G401.6 (cell line): ENCODE results near the gene RNF7.
"Not testable (repeated sequence)": the region's sequence is repeated elsewhere in the genome, so short reads cannot be mapped to it uniquely, and the experiment has no call there.

ENCODE experiments used
- FAIRE-seq: peaks from 2 replicates; lab custom pipeline; 2012; peaks lifted over from hg19 to GRCh38; lab: Jason Lieb, UNC

Gene RNF7

GRCh38 chr3:141735770-141736465 lies 2.2 kb upstream of the RNF7 start:
- no peak for FAIRE-seq

GRCh38 chr3:141737093-141737492 lies 1.0 kb upstream of the RNF7 start:
- FAIRE-seq: no peak

- FAIRE-seq: no peak
Measured at GRCh38 chr3:141737678-141738021, 448 bp upstream of the RNF7 start.

DNA sequence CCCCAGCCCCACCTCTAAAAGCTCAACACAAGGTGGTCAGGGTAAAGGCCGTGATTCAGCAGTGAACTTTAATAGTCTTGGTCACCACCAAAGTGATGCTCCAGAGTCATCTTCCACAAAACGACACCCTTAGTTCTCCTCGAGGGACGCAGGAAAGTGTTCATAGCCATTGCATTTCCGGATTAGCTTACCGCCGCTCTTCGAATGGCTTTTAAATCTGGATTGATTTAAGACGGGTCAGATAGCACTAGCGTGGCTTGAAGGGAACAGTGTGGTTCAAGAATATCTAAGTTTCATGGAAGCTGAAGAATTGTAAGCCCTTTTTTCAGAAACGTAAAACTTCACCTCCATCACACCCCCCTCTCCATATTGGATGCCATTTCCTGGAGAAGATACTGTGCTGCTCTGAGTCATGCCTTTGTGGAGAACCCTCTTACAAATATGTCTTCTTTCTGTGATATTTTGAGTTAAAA lies 829 bp downstream of the RNF7 start:
- FAIRE-seq: no peak

GRCh38 chr3:141739731-141740130 lies 1.6 kb downstream of the RNF7 start:
- no peak for FAIRE-seq

DNA sequence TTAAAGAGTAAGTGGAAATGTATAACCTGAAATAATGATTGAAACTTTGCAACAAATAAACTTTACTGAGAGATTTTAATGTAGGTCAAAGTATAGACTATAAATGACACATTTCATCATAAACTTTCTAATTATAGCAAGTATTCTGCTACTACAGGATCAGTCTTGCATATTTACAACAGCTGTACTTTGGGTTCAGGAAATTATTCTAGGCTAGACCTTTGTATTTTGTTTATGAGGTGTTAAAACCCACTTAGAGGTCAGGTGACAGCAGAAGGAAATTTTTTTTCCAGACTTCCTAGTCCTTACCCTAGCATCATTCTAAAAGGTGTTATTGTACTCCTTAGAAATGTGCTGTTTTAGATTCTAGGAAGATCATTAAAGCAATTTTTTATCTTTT lies 2.3 kb downstream of the RNF7 start:
- no peak for FAIRE-seq

DNA sequence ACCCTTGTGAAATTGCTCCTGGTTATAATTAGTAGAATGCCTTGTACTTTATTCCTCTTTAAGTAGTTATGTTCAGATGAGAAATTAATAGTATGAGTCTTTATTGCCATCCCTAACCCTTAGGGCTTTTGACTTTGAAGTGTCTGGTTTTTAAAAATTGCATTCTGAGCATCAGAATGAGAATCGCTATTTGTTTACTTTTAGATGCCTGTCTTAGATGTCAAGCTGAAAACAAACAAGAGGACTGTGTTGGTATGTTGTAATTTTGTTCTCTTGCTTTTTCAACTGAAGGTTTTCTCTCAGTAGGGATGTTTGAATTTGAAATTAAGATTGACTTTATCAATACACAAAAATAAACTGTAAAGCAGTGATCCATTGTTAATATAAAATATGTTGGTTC lies 5.2 kb downstream of the RNF7 start:
- no peak for FAIRE-seq

GRCh38 chr3:141746962-141747361 lies 8.9 kb downstream of the RNF7 start:
- FAIRE-seq: no peak

DNA sequence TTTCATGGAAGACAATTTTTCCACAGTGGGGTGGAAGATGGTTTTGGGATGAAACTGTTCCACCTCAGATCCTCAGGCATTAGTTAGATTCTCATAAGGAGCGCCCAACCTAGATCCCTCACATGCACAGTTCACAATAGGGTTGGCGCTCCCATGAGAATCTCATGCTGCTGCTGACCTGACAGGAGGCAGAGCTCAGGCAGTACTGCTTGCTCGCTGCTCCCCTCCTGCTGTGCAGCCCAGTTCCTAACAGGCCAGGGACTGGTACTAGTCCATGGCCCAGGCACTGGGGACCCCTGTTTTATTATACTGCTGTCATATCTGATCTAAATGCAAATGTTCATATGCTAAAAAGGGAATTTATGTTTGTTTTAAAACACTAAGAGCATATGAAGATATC lies 15.3 kb downstream of the RNF7 start:
- FAIRE-seq: no peak

DNA sequence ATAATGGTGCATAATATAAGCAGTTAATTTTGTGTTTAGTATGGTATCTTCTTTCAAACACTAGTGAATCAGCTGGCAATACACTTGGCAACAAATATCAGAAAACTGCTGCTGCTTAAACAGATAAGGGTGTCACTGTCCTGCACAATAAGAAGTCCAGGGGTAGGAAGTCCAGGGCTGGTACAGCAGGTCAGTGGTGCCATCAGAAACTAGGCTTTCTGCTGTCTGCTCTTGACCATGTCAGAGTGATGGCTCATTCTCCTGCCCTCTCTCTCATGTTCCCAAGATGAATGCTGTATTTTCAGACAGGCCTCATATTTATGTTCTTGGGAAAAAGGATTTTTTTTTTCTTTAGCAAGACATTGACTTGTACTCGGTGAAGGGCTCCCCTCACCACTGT lies 15.9 kb downstream of the RNF7 start:
- no peak for FAIRE-seq

- FAIRE-seq: not testable (repeated sequence)
Measured at GRCh38 chr3:141762552-141762951, 24.5 kb downstream of the RNF7 start.

DNA sequence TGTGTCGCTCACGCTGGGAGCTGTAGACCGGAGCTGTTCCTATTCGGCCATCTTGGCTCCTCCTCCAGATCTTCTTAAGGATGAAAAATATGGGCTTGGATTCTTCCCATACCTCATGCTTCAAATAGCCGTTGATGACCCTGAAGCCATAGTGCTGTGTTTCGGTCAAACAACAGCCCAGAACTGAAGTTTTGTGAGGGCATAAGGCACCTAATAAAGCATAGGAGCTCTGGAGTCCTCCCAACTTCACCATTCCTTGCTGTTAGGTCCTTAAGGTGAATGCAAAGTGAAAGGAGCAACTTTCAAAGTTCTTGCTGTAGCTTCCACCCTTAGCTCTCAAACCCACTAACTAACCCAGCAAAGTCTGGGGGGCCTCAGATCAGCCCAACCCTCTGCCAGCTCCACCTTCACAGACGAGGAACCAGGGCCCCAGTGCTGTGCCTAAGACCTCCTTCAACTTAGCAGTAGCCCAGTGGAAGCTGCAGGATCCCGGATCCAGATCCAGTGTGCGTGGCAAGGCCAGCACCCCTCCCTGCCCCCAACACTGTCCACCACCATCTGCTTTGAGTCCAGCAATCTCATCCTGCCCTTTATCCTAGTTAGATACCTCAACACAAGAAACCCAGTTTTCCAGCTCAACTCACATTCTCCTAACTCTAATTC lies 25.1 kb downstream of the RNF7 start, which contains the start of gene GRK7:
GRK7 (plus strand) TSS at position 321 of the 663 bp plus-strand sequence. CDS start 14,877 bp downstream, outside the sequence.
- FAIRE-seq: no peak

- no peak for FAIRE-seq
Measured at GRCh38 chr3:141764045-141764444, 25.9 kb downstream of the RNF7 start.

DNA sequence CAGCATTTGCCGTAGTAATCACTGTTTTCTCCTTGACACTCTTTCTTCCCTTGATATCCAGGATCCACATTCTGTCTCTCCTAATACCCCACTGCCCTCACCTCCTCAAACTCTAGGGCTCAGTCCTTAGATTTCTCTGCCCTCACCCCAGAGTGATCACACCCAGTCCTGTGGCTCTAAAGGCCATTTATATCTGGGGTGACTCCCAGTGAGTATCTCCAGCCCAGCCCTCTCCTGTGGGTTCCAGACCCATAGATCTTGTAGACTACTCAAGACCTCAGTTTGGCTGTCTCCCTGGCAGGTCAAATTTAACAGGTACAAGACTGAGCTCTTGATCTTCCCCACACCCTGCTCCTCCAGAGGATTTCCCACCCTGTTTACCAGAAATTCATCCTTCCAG lies 26.4 kb downstream of the RNF7 start:
- no peak for FAIRE-seq

GRCh38 chr3:141764986-141765385 lies 26.9 kb downstream of the RNF7 start:
- FAIRE-seq: no peak

GRCh38 chr3:141767066-141767465 lies 29.0 kb downstream of the RNF7 start:
- FAIRE-seq: no peak

- no peak for FAIRE-seq
Measured at GRCh38 chr3:141769221-141769894, 31.3 kb downstream of the RNF7 start.

GRCh38 chr3:141773676-141774075 lies 35.6 kb downstream of the RNF7 start:
- no peak for FAIRE-seq

- no peak for FAIRE-seq
Measured at GRCh38 chr3:141776376-141776775, 38.3 kb downstream of the RNF7 start.

DNA sequence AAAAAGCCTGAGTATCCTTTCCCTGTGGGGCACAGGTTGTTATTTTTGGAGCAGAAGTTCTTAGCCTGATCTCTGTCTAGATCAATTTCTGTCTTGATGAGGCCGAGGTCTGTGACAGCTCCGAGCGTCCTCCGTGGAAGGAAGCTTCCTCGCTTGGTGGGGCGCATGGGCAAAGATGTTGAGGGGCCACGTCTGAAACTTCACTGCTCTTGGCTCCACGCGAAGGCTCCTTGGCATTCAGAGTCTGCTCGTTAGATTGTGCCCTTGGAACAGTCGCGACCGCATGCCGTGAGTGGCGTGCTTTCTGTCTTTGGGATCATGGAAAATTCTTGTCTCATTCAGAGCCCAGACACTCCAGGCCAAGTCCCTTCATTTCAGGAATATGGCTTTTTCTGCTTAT lies 38.8 kb downstream of the RNF7 start:
- FAIRE-seq: no peak

GRCh38 chr3:141777957-141778813 lies 40.1 kb downstream of the RNF7 start:
- FAIRE-seq: no peak

DNA sequence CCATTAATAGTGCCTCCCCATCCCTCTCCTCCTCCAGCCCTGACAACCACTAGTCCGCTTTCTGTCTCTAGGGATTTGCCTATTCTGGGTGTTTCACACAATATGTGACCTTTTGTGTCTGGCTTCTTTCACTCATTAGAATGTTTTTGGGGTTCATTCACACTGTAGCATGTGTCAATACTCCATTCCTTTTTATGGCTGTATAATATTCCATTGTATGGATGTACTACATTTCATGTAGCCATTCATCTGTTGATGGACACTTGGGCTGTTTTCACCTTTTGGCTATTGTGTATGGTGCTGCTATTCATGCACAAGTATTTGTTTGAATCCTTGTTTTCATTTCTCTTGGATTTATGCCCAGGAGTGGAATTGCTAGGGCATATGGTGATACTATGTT lies 41.6 kb downstream of the RNF7 start:
- FAIRE-seq: no peak
